ENCODE data around the gene KLHL29. TPM values are rescaled to one million over a fixed set of nuclear protein-coding genes. Genes with fewer than 3 reads are reported as not detected.

The KLHL29 gene
- polyA plus RNA-seq, 1 donor from 2014 or later: 42.4 TPM

DNA sequence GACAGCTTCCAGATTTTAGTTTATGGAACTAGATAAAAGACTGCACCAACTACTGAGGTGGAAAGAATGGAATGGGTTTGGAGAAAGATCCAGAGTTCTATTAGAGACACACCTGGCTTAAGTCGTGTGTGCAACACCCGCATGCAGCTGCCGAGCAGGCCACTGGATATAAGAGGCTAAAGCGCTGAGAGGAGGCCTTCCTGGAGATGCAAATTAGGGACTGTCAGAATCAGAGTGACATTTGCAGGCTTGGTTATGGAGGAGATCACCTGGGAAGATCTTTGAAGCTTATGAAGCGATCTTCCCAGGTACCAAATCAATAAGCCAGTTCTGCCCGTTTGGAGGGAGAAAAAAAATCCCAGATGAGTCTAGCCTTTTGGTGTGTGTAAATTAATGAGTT lies 30.4 kb upstream of the KLHL29 start:
- Histone ChIP-seq H3K27me3 (ENCODE audit: insufficient read depth, low read depth, low read length) (no peaks in the 10 kb centered on the region), H3K9ac (ENCODE audit: low read length) (no peak overlapping the region), H3K79me2 (replicated peaks; ENCODE audit: insufficient read depth, low read length) (no peaks in the 10 kb centered on the region), H3K4me3 (ENCODE audit: low read length) (no peak overlapping the region), H3F3A (ENCODE audit: insufficient read depth, low read length, poor library complexity, severe bottlenecking) (no peaks in the 10 kb centered on the region), H3K9me2 (ENCODE audit: insufficient read depth, low read length) (no peaks in the 10 kb centered on the region), H3K36me3 (ENCODE audit: insufficient read depth, low read length) (no peaks in the 10 kb centered on the region), H4K20me1 (ENCODE audit: insufficient read depth) (no peaks in the 10 kb centered on the region), H3K9me3 (ENCODE audit: low read length) (no peaks in the 10 kb centered on the region), H3K4me2 (ENCODE audit: low read length) (no peak overlapping the region), H3K27ac (ENCODE audit: low read length) (no peak overlapping the region), H2AFZ (ENCODE audit: low read depth, low read length) (no peak overlapping the region)
- TF ChIP-seq SMC3 (conservative IDR thresholded peaks at IDR 0.05; ENCODE audit: poor library complexity): no peak
- TF ChIP-seq TAF1 (IDR thresholded peaks at IDR 0.05; ENCODE audit: low read depth): no peak
- no peak for TF ChIP-seq RAD21 (conservative IDR thresholded peaks at IDR 0.05)
- TF ChIP-seq MXI1 (conservative IDR thresholded peaks at IDR 0.05; ENCODE audit: poor library complexity, severe bottlenecking): no peak
- TF ChIP-seq, protein P1, sequence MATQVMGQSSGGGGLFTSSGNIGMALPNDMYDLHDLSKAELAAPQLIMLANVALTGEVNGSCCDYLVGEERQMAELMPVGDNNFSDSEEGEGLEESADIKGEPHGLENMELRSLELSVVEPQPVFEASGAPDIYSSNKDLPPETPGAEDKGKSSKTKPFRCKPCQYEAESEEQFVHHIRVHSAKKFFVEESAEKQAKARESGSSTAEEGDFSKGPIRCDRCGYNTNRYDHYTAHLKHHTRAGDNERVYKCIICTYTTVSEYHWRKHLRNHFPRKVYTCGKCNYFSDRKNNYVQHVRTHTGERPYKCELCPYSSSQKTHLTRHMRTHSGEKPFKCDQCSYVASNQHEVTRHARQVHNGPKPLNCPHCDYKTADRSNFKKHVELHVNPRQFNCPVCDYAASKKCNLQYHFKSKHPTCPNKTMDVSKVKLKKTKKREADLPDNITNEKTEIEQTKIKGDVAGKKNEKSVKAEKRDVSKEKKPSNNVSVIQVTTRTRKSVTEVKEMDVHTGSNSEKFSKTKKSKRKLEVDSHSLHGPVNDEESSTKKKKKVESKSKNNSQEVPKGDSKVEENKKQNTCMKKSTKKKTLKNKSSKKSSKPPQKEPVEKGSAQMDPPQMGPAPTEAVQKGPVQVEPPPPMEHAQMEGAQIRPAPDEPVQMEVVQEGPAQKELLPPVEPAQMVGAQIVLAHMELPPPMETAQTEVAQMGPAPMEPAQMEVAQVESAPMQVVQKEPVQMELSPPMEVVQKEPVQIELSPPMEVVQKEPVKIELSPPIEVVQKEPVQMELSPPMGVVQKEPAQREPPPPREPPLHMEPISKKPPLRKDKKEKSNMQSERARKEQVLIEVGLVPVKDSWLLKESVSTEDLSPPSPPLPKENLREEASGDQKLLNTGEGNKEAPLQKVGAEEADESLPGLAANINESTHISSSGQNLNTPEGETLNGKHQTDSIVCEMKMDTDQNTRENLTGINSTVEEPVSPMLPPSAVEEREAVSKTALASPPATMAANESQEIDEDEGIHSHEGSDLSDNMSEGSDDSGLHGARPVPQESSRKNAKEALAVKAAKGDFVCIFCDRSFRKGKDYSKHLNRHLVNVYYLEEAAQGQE (IDR thresholded peaks at IDR 0.05; ENCODE audit: borderline replicate concordance): no peak
- TF ChIP-seq EP300 (conservative IDR thresholded peaks at IDR 0.05; ENCODE audit: poor library complexity, severe bottlenecking): no peak
- TF ChIP-seq POLR2AphosphoS5 (IDR thresholded peaks at IDR 0.05): no peak
- no peak for TF ChIP-seq EZH2 (IDR thresholded peaks at IDR 0.05; ENCODE audit: borderline replicate concordance, insufficient read depth, low read length, poor library complexity, severe bottlenecking)
- TF ChIP-seq, protein P2, sequence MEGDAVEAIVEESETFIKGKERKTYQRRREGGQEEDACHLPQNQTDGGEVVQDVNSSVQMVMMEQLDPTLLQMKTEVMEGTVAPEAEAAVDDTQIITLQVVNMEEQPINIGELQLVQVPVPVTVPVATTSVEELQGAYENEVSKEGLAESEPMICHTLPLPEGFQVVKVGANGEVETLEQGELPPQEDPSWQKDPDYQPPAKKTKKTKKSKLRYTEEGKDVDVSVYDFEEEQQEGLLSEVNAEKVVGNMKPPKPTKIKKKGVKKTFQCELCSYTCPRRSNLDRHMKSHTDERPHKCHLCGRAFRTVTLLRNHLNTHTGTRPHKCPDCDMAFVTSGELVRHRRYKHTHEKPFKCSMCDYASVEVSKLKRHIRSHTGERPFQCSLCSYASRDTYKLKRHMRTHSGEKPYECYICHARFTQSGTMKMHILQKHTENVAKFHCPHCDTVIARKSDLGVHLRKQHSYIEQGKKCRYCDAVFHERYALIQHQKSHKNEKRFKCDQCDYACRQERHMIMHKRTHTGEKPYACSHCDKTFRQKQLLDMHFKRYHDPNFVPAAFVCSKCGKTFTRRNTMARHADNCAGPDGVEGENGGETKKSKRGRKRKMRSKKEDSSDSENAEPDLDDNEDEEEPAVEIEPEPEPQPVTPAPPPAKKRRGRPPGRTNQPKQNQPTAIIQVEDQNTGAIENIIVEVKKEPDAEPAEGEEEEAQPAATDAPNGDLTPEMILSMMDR (IDR thresholded peaks at IDR 0.05; ENCODE audit: poor library complexity, severe bottlenecking): no peak

DNA sequence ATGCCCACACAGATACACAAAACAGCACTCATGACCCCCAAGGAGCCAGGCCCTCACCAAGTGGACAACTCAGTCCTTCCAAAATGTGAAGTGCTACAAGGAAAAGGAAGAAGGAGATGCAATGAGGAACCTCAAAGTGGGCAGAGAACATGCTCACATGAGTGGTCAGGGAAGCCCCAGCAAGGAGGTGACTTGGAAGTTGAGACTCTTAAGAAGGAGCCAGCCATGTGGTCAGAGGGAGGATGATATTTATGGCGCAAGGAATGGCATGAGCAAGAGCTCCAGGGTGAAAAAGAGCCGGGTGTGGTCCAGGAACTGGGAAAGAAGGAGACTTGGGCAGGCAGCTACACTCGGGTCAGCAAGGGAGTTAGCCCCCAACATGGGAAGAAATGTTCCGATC lies 30.0 kb upstream of the KLHL29 start:
- Histone ChIP-seq H3K27ac (ENCODE audit: low read length) (no peak overlapping the region), H4K20me1 (ENCODE audit: insufficient read depth) (no peaks in the 10 kb centered on the region), H3K9me2 (ENCODE audit: insufficient read depth, low read length) (no peaks in the 10 kb centered on the region), H3K4me2 (ENCODE audit: low read length) (no peak overlapping the region), H3K4me3 (ENCODE audit: low read length) (no peak overlapping the region), H3K36me3 (ENCODE audit: insufficient read depth, low read length) (no peaks in the 10 kb centered on the region), H3F3A (ENCODE audit: insufficient read depth, low read length, poor library complexity, severe bottlenecking) (no peaks in the 10 kb centered on the region), H3K9me3 (ENCODE audit: low read length) (no peaks in the 10 kb centered on the region), H2AFZ (ENCODE audit: low read depth, low read length) (no peak overlapping the region), H3K79me2 (replicated peaks; ENCODE audit: insufficient read depth, low read length) (no peaks in the 10 kb centered on the region), H3K27me3 (ENCODE audit: insufficient read depth, low read depth, low read length) (no peaks in the 10 kb centered on the region), H3K9ac (ENCODE audit: low read length) (no peak overlapping the region)
- TF ChIP-seq TAF1 (IDR thresholded peaks at IDR 0.05; ENCODE audit: low read depth) (no peak), RAD21 (conservative IDR thresholded peaks at IDR 0.05) (no peak), EP300 (conservative IDR thresholded peaks at IDR 0.05; ENCODE audit: poor library complexity, severe bottlenecking) (no peak), POLR2AphosphoS5 (IDR thresholded peaks at IDR 0.05) (no peak), SMC3 (conservative IDR thresholded peaks at IDR 0.05; ENCODE audit: poor library complexity) (no peak), EZH2 (IDR thresholded peaks at IDR 0.05; ENCODE audit: borderline replicate concordance, insufficient read depth, low read length, poor library complexity, severe bottlenecking) (no peak), MXI1 (conservative IDR thresholded peaks at IDR 0.05; ENCODE audit: poor library complexity, severe bottlenecking) (no peak)
- TF ChIP-seq, protein P2 (IDR thresholded peaks at IDR 0.05; ENCODE audit: poor library complexity, severe bottlenecking): no peak
- TF ChIP-seq, protein P1 (IDR thresholded peaks at IDR 0.05; ENCODE audit: borderline replicate concordance): no peak
